ENCODE results near the gene LPIN1. TPM values are rescaled to one million over a fixed set of nuclear protein-coding genes. Genes with fewer than 3 reads are reported as not detected.

Gene LPIN1
- total RNA-seq, 1 experiment from 2014 or later, result 4.4 TPM

DNA sequence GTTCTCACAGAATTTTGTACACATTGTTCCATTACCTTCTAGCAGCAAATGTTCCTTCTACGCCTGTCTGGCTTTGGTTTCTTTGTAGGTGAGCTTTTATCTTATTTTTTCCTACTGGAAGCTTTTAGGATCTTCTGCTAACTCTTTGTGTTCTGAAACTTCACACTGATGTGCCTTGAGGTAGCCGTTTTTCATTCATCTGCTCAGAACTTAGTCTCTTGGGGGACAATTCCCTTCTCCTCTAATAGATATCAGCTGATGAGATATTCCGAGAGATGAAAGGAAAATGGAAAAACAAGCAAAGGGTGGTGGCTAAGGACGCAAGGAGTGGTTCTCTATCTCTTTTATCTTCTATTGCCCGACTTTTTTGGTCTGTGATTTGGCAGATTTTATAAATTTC lies 27.8 kb upstream of the LPIN1 start:
- TF ChIP-seq, protein P1, sequence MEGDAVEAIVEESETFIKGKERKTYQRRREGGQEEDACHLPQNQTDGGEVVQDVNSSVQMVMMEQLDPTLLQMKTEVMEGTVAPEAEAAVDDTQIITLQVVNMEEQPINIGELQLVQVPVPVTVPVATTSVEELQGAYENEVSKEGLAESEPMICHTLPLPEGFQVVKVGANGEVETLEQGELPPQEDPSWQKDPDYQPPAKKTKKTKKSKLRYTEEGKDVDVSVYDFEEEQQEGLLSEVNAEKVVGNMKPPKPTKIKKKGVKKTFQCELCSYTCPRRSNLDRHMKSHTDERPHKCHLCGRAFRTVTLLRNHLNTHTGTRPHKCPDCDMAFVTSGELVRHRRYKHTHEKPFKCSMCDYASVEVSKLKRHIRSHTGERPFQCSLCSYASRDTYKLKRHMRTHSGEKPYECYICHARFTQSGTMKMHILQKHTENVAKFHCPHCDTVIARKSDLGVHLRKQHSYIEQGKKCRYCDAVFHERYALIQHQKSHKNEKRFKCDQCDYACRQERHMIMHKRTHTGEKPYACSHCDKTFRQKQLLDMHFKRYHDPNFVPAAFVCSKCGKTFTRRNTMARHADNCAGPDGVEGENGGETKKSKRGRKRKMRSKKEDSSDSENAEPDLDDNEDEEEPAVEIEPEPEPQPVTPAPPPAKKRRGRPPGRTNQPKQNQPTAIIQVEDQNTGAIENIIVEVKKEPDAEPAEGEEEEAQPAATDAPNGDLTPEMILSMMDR (conservative IDR thresholded peaks at IDR 0.05), result no peak
- Histone ChIP-seq H2AK5ac (ENCODE audit: insufficient read length, low read length) (no peak overlapping the region), H3K18ac (ENCODE audit: insufficient read length, low read depth, low read length) (no peak overlapping the region), H4K5ac (ENCODE audit: insufficient read length, low read depth, low read length) (no peak overlapping the region), H3K56ac (ENCODE audit: insufficient read length, low read depth, low read length) (no peak overlapping the region), H3K27ac (ENCODE audit: insufficient read length, low read depth, low read length) (no peak overlapping the region), H4K20me1 (ENCODE audit: control insufficient read depth, insufficient read depth, insufficient read length) (no peaks in the 10 kb centered on the region), H3K4me2 (ENCODE audit: insufficient read depth, insufficient read length, low read length) (no peak overlapping the region), H3K4me1 (ENCODE audit: insufficient read depth, low read length) (no peaks in the 10 kb centered on the region), H4K91ac (ENCODE audit: insufficient read length, low read depth, low read length) (no peak overlapping the region), H3K23me2 (ENCODE audit: insufficient read length, low read depth, low read length, poor library complexity, severe bottlenecking) (no peaks in the 10 kb centered on the region), H3K9me3 (ENCODE audit: control insufficient read depth, low read depth, low read length) (no peaks in the 10 kb centered on the region), H3K9ac (ENCODE audit: extremely low read depth, insufficient read length, low read length) (no peak overlapping the region), H2BK20ac (ENCODE audit: low read depth, low read length, poor library complexity, severe bottlenecking) (no peak overlapping the region), H2BK15ac (ENCODE audit: low read depth, low read length) (no peak overlapping the region), H3K79me1 (ENCODE audit: insufficient read depth, low read depth, low read length, poor library complexity, severe bottlenecking) (no peaks in the 10 kb centered on the region), H3K14ac (ENCODE audit: insufficient read depth, low read length) (no peak overlapping the region), H4K8ac (replicated peaks; ENCODE audit: insufficient read length, low read depth, low read length) (no peak overlapping the region), H3K23ac (ENCODE audit: insufficient read length, low read depth, low read length) (no peak overlapping the region), H3T11ph (ENCODE audit: low read length) (no peak overlapping the region), H2BK12ac (ENCODE audit: insufficient read length, low read depth, low read length) (no peak overlapping the region), H3K27me3 (ENCODE audit: insufficient read depth, low read length) (no peaks in the 10 kb centered on the region), H3K4ac (ENCODE audit: low read depth, low read length) (no peak overlapping the region), H2BK120ac (ENCODE audit: low read depth, low read length, poor library complexity, severe bottlenecking) (no peak overlapping the region), H2BK5ac (ENCODE audit: insufficient read length, low read length) (no peak overlapping the region), H3K79me2 (ENCODE audit: insufficient read depth, low read length) (no peaks in the 10 kb centered on the region), H2AFZ (ENCODE audit: low read length) (no peak overlapping the region)
- no peak for DNase-seq
- H3K4me3 Mint-ChIP-seq, result no peak overlapping the region
- peaks cover 8 to 10% of the 10 kb centered on the region in 2 experiments for H3K4me1 Mint-ChIP-seq
- H3K27ac Mint-ChIP-seq, result no peak overlapping the region
- H3K36me3 Mint-ChIP-seq (ENCODE audit: insufficient read depth in 1 of 3, low read depth in 3 of 3), result no peaks in the 10 kb centered on the region; a peak in 2 of 7 replicates
- H3K9me3 Mint-ChIP-seq, result no peaks in the 10 kb centered on the region
- H3K27me3 Mint-ChIP-seq (ENCODE audit: low read depth), result peaks cover 4% of the 10 kb centered on the region; the same call in 1 of the 2 replicates
- no CpG with 5 or more reads among the region's 5 CpGs for WGBS (ENCODE audit: extremely low coverage, insufficient read length, low lambda C conversion rate)

Measured in H9 (cell line).